Measurements from ENCODE around the gene TMEM158.

TMEM158 gene

DNA sequence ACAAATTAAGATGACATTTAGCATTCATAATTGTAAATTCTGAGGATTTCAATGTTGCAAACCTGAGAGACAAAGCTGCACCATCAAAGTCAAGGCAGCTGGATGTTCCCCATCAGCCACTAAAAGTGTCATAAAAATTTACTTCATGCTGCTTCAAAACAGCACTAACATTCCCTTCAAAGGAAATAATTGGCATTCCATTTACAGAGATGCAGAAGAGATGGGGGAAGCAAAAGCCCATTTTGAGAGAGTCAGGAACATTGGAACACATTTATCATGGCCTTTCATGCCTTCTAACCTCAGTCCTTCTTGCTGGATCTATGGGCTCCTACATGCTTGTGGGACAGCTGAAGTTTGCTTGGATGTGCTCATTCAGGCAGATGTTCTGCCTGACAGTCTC lies 6.4 kb upstream of the TMEM158 start:
- DNase-seq = no peak

DNA sequence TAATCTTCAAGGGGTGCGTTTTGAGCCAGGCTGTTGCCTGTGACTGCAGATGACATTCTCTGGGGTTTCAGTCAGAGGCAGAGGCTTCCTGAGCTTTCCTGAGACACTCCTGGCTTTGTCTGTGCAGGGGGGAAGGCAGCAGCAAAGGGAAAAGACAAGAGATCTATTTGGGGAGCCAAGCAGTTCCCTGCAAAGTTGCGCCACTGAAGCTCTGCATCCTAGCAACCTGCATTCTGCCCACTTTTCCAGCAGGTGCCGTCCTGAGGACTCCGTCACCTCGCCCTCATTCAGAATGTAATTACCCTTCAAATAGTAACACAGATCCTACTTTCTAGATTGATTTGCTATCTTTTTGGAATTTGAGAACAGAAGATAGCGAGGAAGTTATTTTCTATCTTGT lies 1.9 kb upstream of the TMEM158 start:
- DNase-seq = no peak

GRCh38 chr3:45227071-45227820 lies 1.2 kb upstream of the TMEM158 start:
- no peak for DNase-seq

GRCh38 chr3:45225465-45226205 lies 452 bp downstream of the TMEM158 start:
- DNase-seq = peak; percentile 19 to 51

GRCh38 chr3:45224824-45225464 lies 1.1 kb downstream of the TMEM158 start:
- peak; percentile 44 to 64 for DNase-seq

GRCh38 chr3:45223889-45224727 lies 2.0 kb downstream of the TMEM158 start:
- DNase-seq = no peak

DNA sequence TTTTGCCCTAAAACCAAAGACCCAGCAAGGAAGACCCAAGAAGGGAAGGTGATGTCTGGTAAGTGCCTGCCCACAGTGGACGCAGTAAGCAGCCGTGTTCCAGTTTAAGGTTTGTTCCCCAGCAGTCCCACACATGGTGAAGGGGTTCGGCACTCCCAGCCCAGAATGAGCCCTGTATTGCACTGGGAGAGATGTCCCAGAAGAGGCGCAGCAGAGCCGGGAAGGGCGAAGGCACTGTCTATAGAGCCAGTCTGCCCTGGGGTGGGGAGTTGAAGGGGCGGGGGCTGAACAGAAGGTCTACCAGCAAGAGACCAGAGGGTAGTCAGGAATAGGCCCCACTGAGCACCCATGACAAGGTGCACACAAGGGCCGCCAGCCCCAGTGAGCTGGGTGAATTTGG lies 6.4 kb downstream of the TMEM158 start:
- DNase-seq = no peak

- DNase-seq = no peak
These were observed 7.3 kb downstream of the TMEM158 start for GRCh38 chr3:45218578-45219390.

DNA sequence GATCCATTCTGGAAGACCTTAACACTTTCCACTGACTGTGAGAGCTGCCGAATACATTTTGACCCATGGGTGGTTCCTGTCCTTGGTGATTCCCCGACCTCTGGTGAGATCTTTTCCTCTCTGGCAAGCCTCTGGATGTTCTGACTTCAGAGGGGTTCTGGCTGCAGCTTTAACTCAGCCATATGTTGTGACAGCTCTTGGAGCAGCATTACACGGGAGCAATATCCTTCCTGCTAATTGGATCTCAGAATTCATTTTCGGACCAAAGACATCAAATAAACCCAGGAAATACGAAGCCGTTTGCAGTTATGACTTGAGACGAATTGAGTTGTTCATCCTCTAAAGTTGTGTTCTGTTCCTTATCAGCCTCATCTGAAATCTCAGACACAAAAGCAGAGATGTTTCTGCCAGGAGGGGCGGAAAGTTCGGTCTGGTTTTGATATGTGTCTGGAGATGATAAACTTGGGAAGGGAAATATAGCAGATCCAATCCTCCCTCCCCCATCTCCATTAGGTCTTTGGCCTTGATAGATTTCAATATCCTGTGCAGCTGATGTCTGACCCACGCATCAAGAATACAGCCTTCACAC lies 10.0 kb downstream of the TMEM158 start:
- DNase-seq = no peak

- DNase-seq = no peak
These were observed 10.6 kb downstream of the TMEM158 start for GRCh38 chr3:45215466-45215865.

DNA sequence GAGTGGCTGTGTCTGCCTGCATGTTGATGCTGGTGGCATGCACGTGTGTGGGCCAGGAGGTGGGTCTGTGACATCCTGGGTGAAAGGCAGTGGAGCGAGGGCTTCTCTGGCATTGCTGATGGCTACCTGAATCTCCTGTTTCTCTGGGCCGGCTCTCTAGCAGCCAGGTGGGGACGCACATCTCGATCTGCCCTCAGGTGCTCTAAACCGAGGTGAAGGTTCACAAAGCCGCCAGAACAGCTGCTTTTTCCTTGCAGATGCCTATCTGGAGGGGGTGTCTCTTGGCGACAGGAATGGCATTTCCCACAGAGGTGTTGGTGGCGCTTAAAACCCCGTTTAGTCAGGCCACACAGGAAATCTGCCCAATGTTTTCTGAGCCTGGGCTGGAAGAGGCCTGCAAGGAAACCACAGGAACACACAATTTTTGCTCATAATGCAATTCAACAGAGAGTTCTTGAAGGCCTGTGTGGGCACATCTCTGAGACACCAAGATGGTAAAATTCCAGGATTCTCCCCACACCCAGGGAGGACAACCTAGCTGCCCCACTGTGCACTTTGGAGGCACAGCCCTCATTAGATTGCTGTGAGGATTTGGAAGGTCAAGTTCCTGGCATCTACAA lies 11.9 kb downstream of the TMEM158 start:
- no peak for DNase-seq

DNA sequence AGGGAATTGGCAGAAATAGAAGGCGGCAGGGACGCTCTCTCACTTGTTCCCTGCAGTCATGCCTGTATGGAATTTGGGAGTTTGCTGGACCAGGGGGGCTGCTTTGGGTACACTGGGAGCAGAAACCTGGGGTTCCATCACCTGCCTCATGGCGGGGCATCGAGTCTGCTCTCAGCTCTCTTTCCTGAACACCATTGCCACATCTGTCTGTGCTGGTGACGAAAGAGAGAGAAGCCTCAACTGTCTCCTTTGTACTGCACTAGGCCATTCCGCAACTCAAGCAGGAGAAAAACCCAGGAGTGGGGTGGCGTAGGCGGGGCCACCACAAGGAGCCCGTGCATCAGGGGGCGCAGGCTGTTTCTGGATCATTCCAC lies 14.0 kb downstream of the TMEM158 start:
- no peak for DNase-seq

GRCh38 chr3:45211466-45212094 lies 14.5 kb downstream of the TMEM158 start:
- no peak for DNase-seq

GRCh38 chr3:45210308-45211041 lies 15.6 kb downstream of the TMEM158 start:
- no peak for DNase-seq

DNA sequence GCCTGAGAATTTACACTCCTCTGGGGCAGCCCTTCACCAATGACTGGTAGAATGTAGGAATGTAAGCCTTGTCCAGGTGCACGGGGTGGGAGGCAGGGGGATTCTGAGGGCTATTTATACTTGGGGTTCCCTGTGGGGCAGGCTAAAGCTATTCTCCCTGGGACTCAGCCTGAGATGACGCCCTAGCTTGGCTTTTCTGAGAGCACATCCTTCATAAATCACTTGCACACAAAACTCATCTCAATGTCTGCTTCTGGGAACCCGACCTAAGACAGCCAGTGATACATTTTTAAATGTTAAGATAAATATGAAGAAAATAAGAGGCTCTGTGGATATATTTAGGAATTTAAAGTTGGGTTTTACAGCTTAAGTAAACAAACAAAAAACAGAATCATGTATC lies 16.6 kb downstream of the TMEM158 start:
- DNase-seq = no peak

DNA sequence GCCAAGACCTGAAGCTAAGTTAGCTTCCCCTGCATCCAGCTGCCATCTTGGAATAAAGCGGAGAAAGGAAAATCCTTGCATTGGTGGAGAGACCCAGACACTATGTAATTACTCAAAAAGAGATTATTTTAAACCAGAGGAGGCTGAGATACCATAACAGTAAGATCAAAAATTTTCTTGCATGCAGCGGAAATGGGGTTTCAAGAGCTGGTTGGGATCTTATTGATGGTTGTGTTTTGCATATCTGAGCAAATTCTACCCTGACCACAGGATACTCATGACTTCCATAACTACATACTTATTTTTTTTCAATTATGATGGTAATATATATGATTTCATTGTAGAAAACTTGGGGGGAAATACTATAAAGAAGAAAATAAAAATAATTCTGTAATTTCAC lies 17.5 kb downstream of the TMEM158 start:
- no peak for DNase-seq

- DNase-seq = no peak
These were observed 18.6 kb downstream of the TMEM158 start for GRCh38 chr3:45207446-45207845.

GRCh38 chr3:45205126-45205525 lies 21.0 kb downstream of the TMEM158 start:
- DNase-seq = no peak

- no peak for DNase-seq
These were observed 22.0 kb downstream of the TMEM158 start for GRCh38 chr3:45204136-45204535.
